GM20000 (cell line): ENCODE results near the gene STARD9.
A peak's percentile ranks its signal among the peaks of the same experiment; 100 is the strongest.

Experiments used
- DNase-seq: peaks from one replicate; pipeline ENCODE4 v3.0.0; 2012; ENCODE audit warnings: low spot score
- TF ChIP-seq, protein P1 (sequence below): IDR thresholded peaks from 2 replicates; pipeline ENCODE4 v1.5.1; 2012; ENCODE audit warnings: mild to moderate bottlenecking, control low read depth; ENCODE audit errors: extremely low read depth, missing control alignments

STARD9 gene

DNA sequence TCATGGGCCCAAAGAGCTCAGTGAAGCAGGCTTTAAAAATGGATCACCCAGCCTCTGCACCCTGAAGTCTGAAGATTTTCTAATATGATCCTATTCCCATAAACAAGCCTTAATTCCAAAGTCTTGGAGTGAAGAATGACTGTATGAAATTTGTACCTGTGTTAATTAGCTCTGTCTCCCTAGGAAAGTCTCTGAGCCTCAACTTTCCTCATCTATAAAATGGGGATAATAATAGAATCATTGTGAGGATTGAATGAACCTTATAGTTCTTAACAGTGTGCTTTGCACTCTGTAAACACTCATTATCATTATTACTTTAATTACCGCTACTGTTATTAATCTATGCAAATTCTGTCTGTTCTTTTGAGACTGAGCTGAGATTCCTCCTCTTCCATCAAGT, 99.6 kb downstream of the STARD9 start:
- no peak for DNase-seq
- TF ChIP-seq, protein P1, sequence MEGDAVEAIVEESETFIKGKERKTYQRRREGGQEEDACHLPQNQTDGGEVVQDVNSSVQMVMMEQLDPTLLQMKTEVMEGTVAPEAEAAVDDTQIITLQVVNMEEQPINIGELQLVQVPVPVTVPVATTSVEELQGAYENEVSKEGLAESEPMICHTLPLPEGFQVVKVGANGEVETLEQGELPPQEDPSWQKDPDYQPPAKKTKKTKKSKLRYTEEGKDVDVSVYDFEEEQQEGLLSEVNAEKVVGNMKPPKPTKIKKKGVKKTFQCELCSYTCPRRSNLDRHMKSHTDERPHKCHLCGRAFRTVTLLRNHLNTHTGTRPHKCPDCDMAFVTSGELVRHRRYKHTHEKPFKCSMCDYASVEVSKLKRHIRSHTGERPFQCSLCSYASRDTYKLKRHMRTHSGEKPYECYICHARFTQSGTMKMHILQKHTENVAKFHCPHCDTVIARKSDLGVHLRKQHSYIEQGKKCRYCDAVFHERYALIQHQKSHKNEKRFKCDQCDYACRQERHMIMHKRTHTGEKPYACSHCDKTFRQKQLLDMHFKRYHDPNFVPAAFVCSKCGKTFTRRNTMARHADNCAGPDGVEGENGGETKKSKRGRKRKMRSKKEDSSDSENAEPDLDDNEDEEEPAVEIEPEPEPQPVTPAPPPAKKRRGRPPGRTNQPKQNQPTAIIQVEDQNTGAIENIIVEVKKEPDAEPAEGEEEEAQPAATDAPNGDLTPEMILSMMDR = no peak

DNA sequence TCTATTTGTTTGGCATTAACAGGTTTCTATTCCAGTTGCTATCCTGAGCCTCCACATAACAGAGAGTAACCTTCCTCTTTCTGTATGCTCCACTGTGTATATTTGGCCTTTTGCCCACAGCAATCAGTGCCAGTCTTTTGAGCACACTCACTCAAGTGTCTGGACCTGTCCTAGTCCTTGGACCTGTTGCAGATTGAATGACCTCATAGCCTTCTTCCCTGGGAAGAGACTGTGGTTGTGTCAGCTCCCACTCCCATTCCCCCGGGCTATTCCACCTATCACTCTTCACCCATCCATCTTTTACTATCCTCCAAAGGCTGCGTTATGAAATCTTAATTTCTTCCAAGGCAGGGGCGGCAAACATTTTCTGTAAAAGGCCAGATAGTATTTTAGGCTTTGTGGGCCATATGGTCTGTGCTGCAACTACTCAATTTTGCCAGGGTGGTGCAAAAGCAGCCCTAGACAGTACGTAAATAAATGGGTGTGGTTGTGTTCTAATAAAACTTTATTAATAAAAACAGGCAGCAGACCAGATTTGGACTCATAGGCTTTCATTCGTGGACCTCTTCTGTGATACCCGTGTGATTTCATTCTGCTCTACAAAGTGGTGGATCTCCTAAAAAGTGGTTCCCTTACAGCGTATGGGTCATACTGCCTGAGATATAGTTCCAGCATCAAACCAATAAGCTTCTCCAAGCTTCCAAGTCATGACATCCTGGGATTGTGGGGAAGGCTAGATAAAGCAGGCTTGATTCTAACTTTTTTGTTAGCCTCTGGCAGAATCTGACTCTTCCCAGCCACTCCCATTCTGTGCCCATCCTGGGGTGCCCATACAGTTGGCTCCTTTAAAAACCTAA, 104.1 kb downstream of the STARD9 start:
- TF ChIP-seq, protein P1 = no peak
- DNase-seq = no peak

DNA sequence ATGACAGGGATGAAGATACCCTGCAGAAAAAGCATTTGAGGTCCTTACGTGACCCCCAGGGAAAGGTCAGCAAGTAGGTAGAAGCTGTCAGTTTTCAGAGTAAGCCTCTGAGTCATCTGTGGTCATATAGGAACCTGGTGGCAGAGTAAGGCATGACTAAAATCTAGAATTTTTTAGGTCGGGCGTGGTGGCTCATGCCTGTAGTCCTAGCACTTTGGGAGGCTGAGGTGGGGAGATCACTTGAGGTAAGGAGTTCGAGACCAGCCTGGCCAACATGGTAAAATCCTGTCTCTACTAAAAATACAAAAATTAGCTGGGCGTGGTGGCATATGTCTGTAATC, 104.7 kb downstream of the STARD9 start:
- peak; percentile 41 for DNase-seq

DNA sequence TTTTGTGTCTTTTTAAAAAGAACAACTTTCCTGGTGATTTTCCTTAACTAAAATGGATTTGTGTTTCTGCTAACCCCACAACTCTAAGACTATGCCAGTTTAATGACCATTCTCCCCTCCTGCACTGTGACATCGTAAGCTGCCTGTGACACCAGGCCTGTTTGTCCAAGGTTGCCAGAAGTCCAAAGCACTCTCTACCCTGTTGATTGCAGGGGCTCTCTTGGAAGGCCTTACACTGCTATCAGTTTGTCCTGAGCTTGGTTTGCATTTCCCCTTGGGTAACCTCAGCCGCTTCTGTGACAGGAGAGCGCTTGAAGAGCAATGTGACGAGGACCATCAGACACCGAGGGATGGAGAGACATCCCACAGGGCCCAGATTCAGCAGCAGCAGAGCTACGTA, 105.7 kb downstream of the STARD9 start:
- TF ChIP-seq, protein P1 = no peak
- no peak for DNase-seq

DNA sequence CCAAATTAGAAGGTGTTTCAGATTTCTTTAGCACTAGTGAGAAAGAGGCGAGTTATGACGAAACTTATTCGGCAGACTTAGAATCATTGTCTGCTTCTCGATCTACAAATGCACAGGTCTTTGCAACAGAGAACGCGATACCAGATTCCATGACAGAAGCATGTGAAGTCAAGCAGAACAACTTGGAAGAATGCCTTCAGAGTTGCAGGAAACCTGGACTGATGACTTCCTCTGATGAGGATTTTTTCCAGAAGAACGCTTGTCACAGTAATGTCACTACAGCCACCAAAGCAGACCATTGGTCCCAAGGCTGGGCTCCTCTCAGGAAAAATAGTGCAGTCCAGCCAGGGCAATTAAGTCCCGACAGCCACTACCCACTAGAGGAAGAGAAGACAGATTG, 110.9 kb downstream of the STARD9 start:
- no peak for DNase-seq
- TF ChIP-seq, protein P1 = no peak

DNA sequence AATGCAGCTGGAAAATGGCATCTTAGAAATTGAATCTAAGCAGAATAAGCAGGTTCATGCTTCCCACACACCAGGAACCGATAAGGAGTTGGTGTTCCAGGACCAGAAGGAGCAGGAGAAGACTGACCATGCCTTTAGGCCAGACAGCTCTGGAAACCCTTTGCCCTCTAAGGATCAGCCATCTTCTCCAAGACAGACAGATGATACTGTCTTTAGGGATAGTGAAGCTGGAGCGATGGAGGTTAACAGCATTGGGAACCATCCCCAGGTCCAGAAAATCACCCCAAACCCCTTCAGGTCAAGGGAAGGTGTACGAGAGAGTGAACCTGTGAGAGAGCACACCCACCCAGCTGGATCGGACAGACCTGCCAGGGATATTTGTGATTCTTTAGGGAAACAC, 112.3 kb downstream of the STARD9 start:
- no peak for DNase-seq
- TF ChIP-seq, protein P1 = no peak

DNA sequence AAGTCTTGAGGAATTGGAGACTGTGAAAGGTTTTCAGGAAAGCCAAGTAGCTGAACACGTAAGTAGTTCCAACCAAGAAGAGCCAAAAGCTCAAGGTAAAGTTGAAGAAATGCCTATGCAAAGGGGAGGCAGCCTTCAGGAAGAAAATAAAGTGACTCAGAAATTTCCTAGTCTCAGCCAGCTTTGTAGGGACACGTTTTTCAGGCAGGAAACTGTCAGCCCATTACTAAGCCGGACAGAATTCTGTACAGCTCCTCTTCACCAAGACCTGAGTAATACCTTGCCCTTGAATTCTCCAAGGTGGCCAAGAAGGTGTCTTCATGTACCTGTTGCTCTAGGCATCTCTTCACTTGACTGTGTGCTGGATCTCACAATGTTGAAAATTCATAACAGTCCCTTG, 112.9 kb downstream of the STARD9 start:
- no peak for DNase-seq

DNA sequence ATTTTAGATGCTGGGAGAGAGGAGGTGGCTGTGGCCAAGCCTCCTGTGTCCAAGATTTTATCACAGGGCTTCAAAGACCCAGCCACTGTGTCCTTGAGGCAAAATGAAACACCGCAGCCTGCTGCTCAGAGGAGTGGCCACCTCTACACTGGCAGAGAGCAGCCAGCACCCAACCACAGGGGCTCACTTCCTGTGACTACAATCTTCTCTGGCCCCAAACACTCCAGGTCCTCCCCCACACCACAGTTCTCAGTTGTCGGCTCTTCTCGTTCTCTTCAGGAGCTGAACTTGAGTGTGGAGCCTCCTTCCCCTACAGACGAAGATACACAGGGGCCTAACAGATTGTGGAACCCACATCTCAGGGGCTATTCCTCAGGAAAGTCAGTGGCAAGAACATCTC, 115.9 kb downstream of the STARD9 start:
- TF ChIP-seq, protein P1 = no peak
- DNase-seq = no peak

More for the DNA sequence above, 112.9 kb downstream of the STARD9 start:
- TF ChIP-seq, protein P1 = no peak
